Prostate gland (tissue), 2 donors: ENCODE results near the gene TMEM33.
"Not testable (repeated sequence)": the region's sequence is repeated elsewhere in the genome, so short reads cannot be mapped to it uniquely, and the experiment has no call there.

Experiments
- POLR2A ChIP-seq: fragments of 450-650 bp; IDR thresholded peaks from one replicate; pipeline ENCODE4 v1.6.1; 2016; ENCODE audit warnings: antibody characterized with exemption, mild to moderate bottlenecking
- POLR2AphosphoS5 ChIP-seq: sonication (generic); formaldehyde crosslinking; IDR thresholded peaks from one replicate; pipeline ENCODE4 v1.6.1; 2017; ENCODE audit warnings: antibody characterized with exemption
- TF ChIP-seq, protein P1 (sequence below), 4 experiments: fragments of 200-600 bp in 2 of 4; fragments of 450-650 bp in 2 of 4; sonication (generic) in 2 of 4; IDR thresholded peaks; 1 replicate in 3 of 4; 2 replicates in 1 of 4; pipeline ENCODE4 v1.5.1; 2016 to 2019; ENCODE audit warnings: antibody characterized with exemption in 4 of 4, mild to moderate bottlenecking in 2 of 4, moderate library complexity in 2 of 4

DNA sequence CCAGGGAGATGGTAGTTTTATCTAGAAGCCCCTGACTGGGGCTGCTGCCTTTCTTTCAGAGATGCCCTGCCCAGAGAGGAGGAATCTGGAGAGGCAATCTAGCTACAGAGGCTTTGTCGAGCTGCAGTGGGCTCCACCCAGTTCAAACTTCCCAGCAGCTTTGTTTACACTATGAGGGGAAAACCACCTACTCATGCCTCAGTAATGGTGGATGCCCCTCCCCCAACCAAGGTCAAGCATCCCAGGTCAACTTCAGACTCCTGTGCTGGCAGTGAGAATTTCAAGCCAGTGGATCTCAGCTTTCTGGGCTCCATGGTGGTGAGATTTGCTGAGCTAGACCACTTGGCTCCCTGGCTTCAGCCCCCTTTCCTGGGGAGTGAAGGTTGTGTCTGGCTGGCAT, 26.1 kb upstream of the TMEM33 start:
- TF ChIP-seq, protein P1, sequence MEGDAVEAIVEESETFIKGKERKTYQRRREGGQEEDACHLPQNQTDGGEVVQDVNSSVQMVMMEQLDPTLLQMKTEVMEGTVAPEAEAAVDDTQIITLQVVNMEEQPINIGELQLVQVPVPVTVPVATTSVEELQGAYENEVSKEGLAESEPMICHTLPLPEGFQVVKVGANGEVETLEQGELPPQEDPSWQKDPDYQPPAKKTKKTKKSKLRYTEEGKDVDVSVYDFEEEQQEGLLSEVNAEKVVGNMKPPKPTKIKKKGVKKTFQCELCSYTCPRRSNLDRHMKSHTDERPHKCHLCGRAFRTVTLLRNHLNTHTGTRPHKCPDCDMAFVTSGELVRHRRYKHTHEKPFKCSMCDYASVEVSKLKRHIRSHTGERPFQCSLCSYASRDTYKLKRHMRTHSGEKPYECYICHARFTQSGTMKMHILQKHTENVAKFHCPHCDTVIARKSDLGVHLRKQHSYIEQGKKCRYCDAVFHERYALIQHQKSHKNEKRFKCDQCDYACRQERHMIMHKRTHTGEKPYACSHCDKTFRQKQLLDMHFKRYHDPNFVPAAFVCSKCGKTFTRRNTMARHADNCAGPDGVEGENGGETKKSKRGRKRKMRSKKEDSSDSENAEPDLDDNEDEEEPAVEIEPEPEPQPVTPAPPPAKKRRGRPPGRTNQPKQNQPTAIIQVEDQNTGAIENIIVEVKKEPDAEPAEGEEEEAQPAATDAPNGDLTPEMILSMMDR (IDR thresholded peaks at IDR 0.05): not testable (repeated sequence)
- TF ChIP-seq POLR2A, POLR2AphosphoS5: not testable (repeated sequence)
